Right ventricle myocardium superior (tissue), 1 donor: ENCODE results near the gene OGFOD2. TPM values are rescaled to one million over a fixed set of nuclear protein-coding genes. Genes with fewer than 3 reads are reported as not detected.
A peak's percentile ranks its signal among the peaks of the same experiment; 100 is the strongest.

Experiments used
- ATAC-seq: fragments of 200-7000 bp; cut with Tn5 transposase; one replicate; pipeline ENCODE4 v1.9.1; 2020; ENCODE audit warnings: mild to moderate bottlenecking; ENCODE audit not compliant: poor library complexity
- DNase-seq: peaks from one replicate; pipeline ENCODE4 v3.0.0-alpha.2; 2020
- intact Hi-C: fragments of 100-400 bp; cut with DNase I; formaldehyde crosslinking; loops from one replicate; pipeline ENCODE4 v1.11.2; 2022
- total RNA-seq: library from RNA; stranded (reverse); fragmentation: NEBNext Ultra II Directional; extraction: Animal tissue kit (Norgen Biotek cat#: 25700); gene quantifications from one replicate; pipeline ENCODE4 v1.2.1, GENCODE V29; 2021
- donor health status: DM: no; HTN: yes; CAD: no; lungs with severe emphysema.

Gene OGFOD2
- total RNA-seq, 1 donor from 2014 or later = 14.2 TPM

GRCh38 chr12:122968104-122968503 is 6.9 kb upstream of the OGFOD2 start:
- intact Hi-C loops = no loop called here
- DNase-seq = no peak
- no peak for ATAC-seq

GRCh38 chr12:122969676-122970075 is 5.4 kb upstream of the OGFOD2 start:
- DNase-seq = no peak
- intact Hi-C loops = loop anchor here (10.0 kb wide), 1 partner anchor 175 kb away; no protein-coding TSS in a partner anchor
- no peak for ATAC-seq

GRCh38 chr12:122974274-122974891 is 661 bp upstream of the OGFOD2 start:
- ATAC-seq = peak; percentile 96
- intact Hi-C loops = loop anchor here (10.0 kb wide), 1 partner anchor 170 kb away; no protein-coding TSS in a partner anchor
- DNase-seq = peak; percentile 99

GRCh38 chr12:122975790-122976647 is 975 bp downstream of the OGFOD2 start:
- no peak for DNase-seq
- no peak for ATAC-seq
- intact Hi-C loops = loop anchor here (10.0 kb wide), 1 partner anchor 169 kb away; no protein-coding TSS in a partner anchor

- DNase-seq (peak; percentile 33), ATAC-seq (no peak)
- intact Hi-C loops = loop anchor here (10.0 kb wide), 1 partner anchor 168 kb away; no protein-coding TSS in a partner anchor
Observed at GRCh38 chr12:122976648-122976975, 1.6 kb downstream of the OGFOD2 start.

GRCh38 chr12:122977153-122977552 is 2.1 kb downstream of the OGFOD2 start:
- ATAC-seq (no peak), DNase-seq (no peak)
- intact Hi-C loops = loop anchor here (10.0 kb wide), 1 partner anchor 168 kb away; no protein-coding TSS in a partner anchor

GRCh38 chr12:122977655-122978392 is 2.8 kb downstream of the OGFOD2 start:
- no peak for DNase-seq
- no peak for ATAC-seq
- intact Hi-C loops = loop anchor here (10.0 kb wide), 1 partner anchor 167 kb away; no protein-coding TSS in a partner anchor

- DNase-seq (no peak), ATAC-seq (no peak)
- intact Hi-C loops = loop anchor here (10.0 kb wide), 1 partner anchor 166 kb away; no protein-coding TSS in a partner anchor
Observed at GRCh38 chr12:122978507-122978955, 3.5 kb downstream of the OGFOD2 start.

- DNase-seq (no peak), ATAC-seq (no peak)
- intact Hi-C loops = loop anchor here (10.0 kb wide), 1 partner anchor 166 kb away; no protein-coding TSS in a partner anchor
Observed at GRCh38 chr12:122979001-122979907, 4.2 kb downstream of the OGFOD2 start.

GRCh38 chr12:122979908-122980182 is 4.8 kb downstream of the OGFOD2 start:
- intact Hi-C loops = loop anchor here (10.0 kb wide), 1 partner anchor 165 kb away; no protein-coding TSS in a partner anchor
- DNase-seq (no peak), ATAC-seq (no peak)

GRCh38 chr12:122980183-122981035 is 5.4 kb downstream of the OGFOD2 start, which contains the start of gene ARL6IP4:
Gene ARL6IP4, plus strand, starts transcription at chr12:122980681. Its CDS starts 459 bp downstream, at chr12:122981140.
- intact Hi-C loops = no loop called here
- peak; percentile 81 for DNase-seq
- peak; percentile 86 for ATAC-seq

GRCh38 chr12:122981036-122981471 is 6.0 kb downstream of the OGFOD2 start:
- ATAC-seq = no peak
- DNase-seq = no peak
- intact Hi-C loops = no loop called here

GRCh38 chr12:122981587-122982476 is 6.8 kb downstream of the OGFOD2 start:
- DNase-seq (no peak), ATAC-seq (no peak)
- intact Hi-C loops = no loop called here

- intact Hi-C loops = no loop called here
- no peak for ATAC-seq
- DNase-seq = no peak
Observed at GRCh38 chr12:122982477-122982815, 7.4 kb downstream of the OGFOD2 start.

- DNase-seq = no peak
- ATAC-seq = no peak
- intact Hi-C loops = no loop called here
Observed at GRCh38 chr12:122982963-122983788, 8.1 kb downstream of the OGFOD2 start.
